MG63 (cell line): ENCODE results near the gene ADM5. TPM values are rescaled to one million over a fixed set of nuclear protein-coding genes. Genes with fewer than 3 reads are reported as not detected.

ENCODE experiments used
- DNase-seq: peaks from one replicate; pipeline ENCODE4 v3.0.0-alpha.2; 2020
- H3K27me3 ChIP-seq: fragments of 250-450 bp; sonication (Bioruptor Pico); 2 replicates; pipeline ENCODE4 v1.5.1; 2020; ENCODE audit warnings: mild to moderate bottlenecking, moderate library complexity
- H3K36me3 ChIP-seq: fragments of 250-450 bp; sonication (Bioruptor Pico); 2 replicates; pipeline ENCODE4 v1.5.1; 2020; ENCODE audit warnings: mild to moderate bottlenecking, moderate library complexity
- H3K4me3 ChIP-seq: fragments of 250-450 bp; sonication (Bioruptor Pico); 2 replicates; pipeline ENCODE4 v1.5.1; 2020; ENCODE audit warnings: mild to moderate bottlenecking, moderate library complexity
- H3K9me3 ChIP-seq: fragments of 250-450 bp; sonication (Bioruptor Pico); 2 replicates; pipeline ENCODE4 v1.5.1; 2020; ENCODE audit warnings: mild to moderate bottlenecking, moderate library complexity
- total RNA-seq: library from RNA; depleted of rRNA; stranded (reverse); fragments of >200 nt; shearing (Covaris generic); gene quantifications from 2 replicates; pipeline ENCODE4 v1.2.3, GENCODE V29; 2014; ENCODE audit warnings: low replicate concordance

The ADM5 gene
- total RNA-seq, 1 experiment from 2014 or later: 0.33 TPM

DNA sequence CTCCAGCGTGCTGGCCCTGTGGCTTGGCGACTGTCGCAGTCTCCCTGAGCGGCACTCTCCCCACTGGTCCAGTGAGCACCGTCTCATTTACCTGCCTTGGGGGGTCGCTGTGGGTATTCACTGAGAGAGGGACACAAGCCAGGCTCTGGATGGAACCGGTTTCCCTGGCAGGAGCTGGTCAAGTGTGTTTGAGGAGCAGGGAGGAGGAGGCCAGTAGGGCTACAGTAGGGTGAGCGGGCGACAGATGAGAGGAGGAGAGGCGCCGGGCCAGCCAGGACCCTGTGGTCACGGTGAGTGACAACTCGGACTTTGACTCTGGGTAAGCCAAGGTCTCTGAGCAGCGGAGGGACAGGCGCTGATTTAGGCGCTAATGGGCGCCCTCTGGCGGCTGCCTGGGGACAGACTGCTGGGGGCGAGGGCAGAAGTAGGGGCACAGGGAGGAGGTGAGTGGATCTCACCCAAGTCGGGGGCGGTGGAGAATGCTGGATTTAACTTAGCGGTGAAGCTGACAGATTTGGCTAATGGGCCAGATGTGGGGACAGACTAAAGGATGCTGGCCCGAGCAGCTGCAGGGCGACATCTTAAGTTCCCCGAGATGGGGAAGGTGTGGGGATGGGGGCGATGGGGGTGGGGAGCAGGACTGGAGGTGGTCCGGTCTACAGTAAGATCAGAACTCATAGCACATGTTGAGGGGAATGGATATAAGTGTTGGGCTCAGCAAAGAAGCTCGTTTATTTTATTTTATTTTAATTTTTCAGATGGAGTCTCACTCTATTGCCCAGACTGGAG is 17.1 kb upstream of the ADM5 start:
- no peaks in the 10 kb centered on the region for H3K27me3 ChIP-seq
- peak; percentile 72 for DNase-seq
- peaks cover 29% of the 10 kb centered on the region for H3K36me3 ChIP-seq
- H3K9me3 ChIP-seq: no peaks in the 10 kb centered on the region
- H3K4me3 ChIP-seq: no peak overlapping the region

DNA sequence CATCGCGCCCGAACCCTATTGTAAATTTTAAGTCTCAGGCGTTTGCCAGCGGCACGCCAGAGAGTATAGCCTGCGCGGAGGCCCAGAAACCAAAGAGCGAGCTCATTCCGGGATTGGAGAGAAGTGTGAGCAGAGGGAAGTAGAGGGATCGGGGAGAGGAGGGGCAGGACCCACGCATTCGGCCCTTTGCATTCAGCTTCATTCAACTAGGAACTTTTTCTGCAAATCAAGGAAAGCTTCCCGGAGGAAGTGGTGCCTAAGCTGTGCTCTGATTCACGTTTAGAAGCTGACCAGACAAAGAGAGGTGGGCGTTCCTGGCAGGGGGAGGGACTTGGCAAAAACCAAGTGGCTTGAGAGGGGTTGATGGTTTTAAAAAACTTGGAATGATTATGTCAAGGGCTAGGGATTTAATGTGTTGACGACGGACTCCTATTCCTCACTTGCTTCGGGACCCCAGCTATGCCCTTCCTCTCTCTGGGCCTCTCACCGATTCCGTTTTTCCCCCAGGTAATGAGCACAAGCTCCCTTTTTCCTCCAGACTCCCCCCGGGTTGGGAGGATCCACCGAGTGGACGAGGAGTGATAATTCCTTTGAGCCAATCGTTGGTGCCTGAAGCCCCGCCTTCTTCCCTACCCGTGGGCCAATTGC is 13.1 kb upstream of the ADM5 start:
- Histone ChIP-seq H3K27me3 (no peaks in the 10 kb centered on the region), H3K9me3 (no peaks in the 10 kb centered on the region), H3K36me3 (peaks cover 27% of the 10 kb centered on the region), H3K4me3 (peak overlapping the region; percentile 49)
- peak; percentile 88 for DNase-seq

DNA sequence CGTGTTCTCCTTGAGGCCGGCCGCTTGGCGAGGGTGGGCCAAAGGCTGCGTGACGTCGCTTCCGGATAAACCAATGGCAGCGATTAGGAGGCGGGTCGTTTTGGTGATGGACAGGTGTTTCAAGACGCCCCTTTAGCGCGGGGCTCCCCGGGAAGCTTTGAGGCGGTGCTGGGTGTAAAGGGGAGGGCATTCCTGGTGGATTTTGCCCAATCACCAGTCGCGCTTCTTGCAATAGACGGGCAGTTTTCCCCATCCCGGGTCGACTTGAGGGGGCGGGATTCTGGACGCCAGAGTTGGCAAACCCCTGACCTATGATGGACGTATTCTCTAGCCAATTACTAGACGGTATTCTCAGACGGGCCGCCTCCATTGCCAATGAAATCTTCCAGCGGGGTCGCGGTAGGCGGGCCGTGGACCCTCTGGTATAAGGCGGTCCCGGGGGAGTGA is 12.6 kb upstream of the ADM5 start:
- H3K9me3 ChIP-seq: no peaks in the 10 kb centered on the region
- H3K4me3 ChIP-seq: peak overlapping the region; percentile 98
- H3K36me3 ChIP-seq: peaks cover 32% of the 10 kb centered on the region
- no peaks in the 10 kb centered on the region for H3K27me3 ChIP-seq
- peak; percentile 100 for DNase-seq

DNA sequence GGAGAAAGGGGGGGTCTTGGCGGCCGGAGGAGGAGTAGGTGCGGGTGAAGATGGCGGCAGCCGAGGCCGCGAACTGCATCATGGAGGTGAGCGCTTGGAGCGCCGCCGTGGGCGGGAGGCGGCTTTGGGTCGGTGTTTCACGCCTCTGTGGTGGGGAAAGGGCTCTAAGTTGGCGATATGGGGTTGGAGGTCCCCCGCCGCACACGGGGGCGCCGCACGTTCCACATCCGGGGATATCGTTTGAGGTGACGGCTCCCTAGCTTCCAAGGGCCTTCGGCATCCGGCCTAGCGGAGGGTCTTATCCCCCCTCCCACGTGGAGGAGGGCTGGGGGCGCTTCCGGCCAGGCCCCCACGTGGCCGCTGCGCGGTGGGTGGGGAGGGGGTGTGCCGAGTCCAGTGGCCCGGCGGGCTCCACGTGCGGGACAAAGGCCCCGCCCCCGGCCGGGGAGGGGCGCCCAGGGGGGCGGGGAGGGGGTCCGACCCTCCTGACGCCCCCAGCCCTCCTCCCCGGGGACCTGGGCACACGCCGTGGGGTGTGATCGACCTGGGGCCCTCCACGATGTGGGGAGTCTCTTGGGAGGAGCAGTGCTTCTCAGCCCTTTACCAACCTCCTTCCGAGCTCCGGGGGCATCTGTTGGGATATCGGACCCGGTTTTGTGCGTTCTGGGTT is 12.0 kb upstream of the ADM5 start, which contains the start of gene PRMT1:
Gene PRMT1 (plus strand): TSS at position 41 of the 670 bp plus-strand sequence. CDS start 10 bp downstream, at position 51.
- no peaks in the 10 kb centered on the region for H3K9me3 ChIP-seq
- H3K4me3 ChIP-seq: peak within 1 kb of the TSS; percentile 98
- no peaks in the 10 kb centered on the region for H3K27me3 ChIP-seq
- DNase-seq: peak; percentile 70
- peaks cover 34% of the 10 kb centered on the region for H3K36me3 ChIP-seq

DNA sequence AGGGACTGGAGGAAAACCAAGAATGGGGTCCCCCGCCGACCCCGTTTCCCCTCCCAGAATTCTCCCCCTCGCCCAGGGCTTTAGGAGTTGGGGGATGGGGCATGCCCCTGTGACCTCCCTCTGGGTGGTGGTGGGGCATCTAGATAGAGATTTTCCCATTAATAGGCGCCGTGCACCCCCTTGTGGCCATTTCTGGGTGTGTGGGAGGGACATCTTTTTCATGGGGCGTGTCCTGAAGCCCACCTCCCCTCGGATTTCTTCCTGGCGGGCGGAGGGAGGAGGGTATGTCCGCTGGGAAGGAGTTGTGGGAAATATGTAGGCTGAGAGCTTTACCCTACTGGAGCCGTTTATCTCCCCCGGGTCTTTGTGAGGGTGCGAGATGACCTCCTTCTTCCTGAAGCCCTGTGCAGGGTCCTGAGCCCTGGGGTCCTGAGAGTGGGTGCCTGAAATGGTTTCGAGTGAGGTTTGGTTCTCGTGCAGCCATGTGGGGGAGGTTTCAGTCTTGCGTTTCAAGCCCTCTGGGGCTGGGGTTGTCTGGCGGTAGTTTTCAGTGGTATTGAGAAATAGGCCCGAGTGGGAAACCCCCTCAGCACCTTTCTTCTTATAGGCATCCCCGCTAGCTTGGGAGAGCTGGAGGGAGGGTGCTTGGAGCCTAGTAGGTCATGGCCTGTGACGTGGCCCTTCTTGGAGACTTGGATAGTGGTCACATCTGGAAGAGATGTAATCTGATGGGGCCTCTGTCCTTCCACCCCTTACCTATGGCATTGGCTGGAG is 11.3 kb upstream of the ADM5 start:
- Histone ChIP-seq H3K4me3 (peak overlapping the region; percentile 98), H3K36me3 (peaks cover 38% of the 10 kb centered on the region), H3K9me3 (no peaks in the 10 kb centered on the region), H3K27me3 (no peaks in the 10 kb centered on the region)
- DNase-seq: peak; percentile 73

GRCh38 chr19:49678985-49679770 is 10.2 kb upstream of the ADM5 start:
- Histone ChIP-seq H3K9me3 (no peaks in the 10 kb centered on the region), H3K27me3 (no peaks in the 10 kb centered on the region), H3K4me3 (peak overlapping the region; percentile 5; the same call in 1 of the 2 replicates), H3K36me3 (peaks cover 47% of the 10 kb centered on the region)
- DNase-seq: no peak

DNA sequence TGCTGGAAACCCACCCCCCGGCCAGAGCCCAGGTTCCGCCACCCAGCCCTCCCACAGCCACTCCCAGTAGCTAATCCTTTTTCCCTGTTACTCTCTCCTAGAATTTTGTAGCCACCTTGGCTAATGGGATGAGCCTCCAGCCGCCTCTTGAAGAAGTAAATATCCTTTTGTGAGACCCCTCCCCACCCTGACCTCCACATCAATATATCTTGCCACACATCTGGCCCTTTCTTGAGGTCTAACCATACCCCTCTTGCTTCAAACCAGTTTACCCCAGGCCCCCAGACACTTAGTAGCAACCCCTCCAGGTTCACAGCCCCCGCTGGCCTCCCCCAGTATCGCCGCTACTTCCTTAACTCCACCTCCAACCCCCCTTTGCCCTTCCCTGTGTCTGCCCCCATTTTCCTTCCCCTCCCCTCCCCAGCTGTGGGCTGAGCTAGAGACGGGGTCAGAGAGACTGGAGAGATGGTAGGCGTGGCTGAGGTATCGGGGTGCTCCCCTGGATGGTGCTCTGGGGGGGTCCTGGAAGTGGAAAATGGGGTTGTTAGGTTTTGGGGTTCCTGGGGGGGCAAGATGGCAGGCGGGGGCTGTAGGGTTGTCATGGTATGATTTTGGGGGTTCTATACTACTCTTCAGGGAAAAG is 9.5 kb upstream of the ADM5 start:
- H3K9me3 ChIP-seq: no peaks in the 10 kb centered on the region
- peaks cover 54% of the 10 kb centered on the region for H3K36me3 ChIP-seq
- no peak overlapping the region for H3K4me3 ChIP-seq
- no peaks in the 10 kb centered on the region for H3K27me3 ChIP-seq
- no peak for DNase-seq

DNA sequence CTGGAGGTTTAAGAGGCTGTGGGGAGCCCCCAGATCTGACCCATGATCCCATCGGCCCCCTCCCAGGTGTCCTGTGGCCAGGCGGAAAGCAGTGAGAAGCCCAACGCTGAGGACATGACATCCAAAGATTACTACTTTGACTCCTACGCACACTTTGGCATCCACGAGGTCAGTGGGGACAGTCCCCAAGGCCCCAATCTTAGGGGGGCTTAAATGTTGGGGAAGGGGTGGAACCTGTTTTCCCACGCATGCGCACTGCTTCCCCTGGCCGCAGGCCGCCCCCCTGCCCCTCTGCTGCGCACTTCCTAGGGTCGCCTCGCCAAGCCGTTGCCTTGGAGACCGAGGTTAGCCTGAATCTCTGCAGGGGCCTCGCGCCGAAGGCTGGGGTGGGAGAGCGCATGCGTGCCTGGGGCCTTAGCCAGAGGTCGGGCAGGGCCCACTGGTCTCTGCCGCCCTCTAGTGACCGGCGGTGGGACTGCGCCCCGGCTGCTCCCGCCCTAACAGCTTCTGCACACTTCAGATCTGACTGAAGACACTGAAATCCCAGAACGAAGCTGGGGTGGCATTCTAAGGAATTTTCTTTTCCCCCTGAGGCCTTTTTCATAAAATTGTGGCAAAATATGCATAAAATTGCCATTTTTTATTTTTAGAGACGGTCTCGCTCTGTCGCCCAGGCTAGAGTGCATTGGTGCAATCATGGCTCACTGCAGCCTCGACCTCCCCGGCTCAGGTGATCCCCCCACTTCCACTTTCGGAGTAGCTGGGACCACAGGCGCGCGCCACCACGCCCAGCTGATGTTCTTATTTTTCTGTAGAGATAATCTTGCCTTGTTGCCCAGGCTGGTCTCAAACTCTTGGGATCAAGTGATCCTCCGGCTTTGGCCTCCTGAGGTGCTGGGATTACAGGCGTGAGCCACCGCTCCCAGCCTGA is 8.7 kb upstream of the ADM5 start:
- peaks cover 60% of the 10 kb centered on the region for H3K36me3 ChIP-seq
- DNase-seq: peak; percentile 85
- no peak overlapping the region for H3K4me3 ChIP-seq
- no peaks in the 10 kb centered on the region for H3K27me3 ChIP-seq
- H3K9me3 ChIP-seq: no peaks in the 10 kb centered on the region

- Histone ChIP-seq H3K4me3 (no peak overlapping the region), H3K27me3 (no peaks in the 10 kb centered on the region), H3K36me3 (peaks cover 68% of the 10 kb centered on the region), H3K9me3 (no peaks in the 10 kb centered on the region)
- DNase-seq: no peak
Measured at GRCh38 chr19:49681830-49682229, 7.6 kb upstream of the ADM5 start.

GRCh38 chr19:49682274-49682673 is 7.1 kb upstream of the ADM5 start:
- no peaks in the 10 kb centered on the region for H3K27me3 ChIP-seq
- no peak overlapping the region for H3K4me3 ChIP-seq
- H3K9me3 ChIP-seq: no peaks in the 10 kb centered on the region
- peaks cover 66% of the 10 kb centered on the region for H3K36me3 ChIP-seq
- no peak for DNase-seq

- DNase-seq: no peak
- Histone ChIP-seq H3K27me3 (no peaks in the 10 kb centered on the region), H3K36me3 (peaks cover 71% of the 10 kb centered on the region), H3K9me3 (no peaks in the 10 kb centered on the region), H3K4me3 (no peak overlapping the region)
Measured at GRCh38 chr19:49683814-49684250, 5.6 kb upstream of the ADM5 start.

GRCh38 chr19:49684251-49684982 is 5.0 kb upstream of the ADM5 start:
- Histone ChIP-seq H3K27me3 (no peaks in the 10 kb centered on the region), H3K36me3 (peaks cover 71% of the 10 kb centered on the region), H3K9me3 (no peaks in the 10 kb centered on the region), H3K4me3 (no peak overlapping the region)
- no peak for DNase-seq

- no peak for DNase-seq
- Histone ChIP-seq H3K36me3 (peaks cover 67% of the 10 kb centered on the region), H3K4me3 (no peak overlapping the region), H3K9me3 (no peaks in the 10 kb centered on the region), H3K27me3 (no peaks in the 10 kb centered on the region)
Measured at GRCh38 chr19:49684983-49685553, 4.3 kb upstream of the ADM5 start.
